Measurements from ENCODE around the gene FBXW5.

- TF ChIP-seq POLR2A (IDR thresholded peaks at IDR 0.05) (no peak), CTCF (IDR thresholded peaks at IDR 0.05 in 4 of 5, conservative IDR thresholded peaks at IDR 0.05 in 1 of 5) (no peak)
Observed at GRCh38 chr9:136926154-136926704, 18.3 kb downstream of the FBXW5 start.
